TTC549 (cell line): ENCODE measurements around the gene CACNG4.

Source experiments
- FAIRE-seq: peaks from 2 replicates; lab custom pipeline; 2012; peaks lifted over from hg19 to GRCh38; lab: Jason Lieb, UNC

The CACNG4 gene

GRCh38 chr17:67043283-67043682, 78.8 kb downstream of the CACNG4 start:
- FAIRE-seq: no peak

- FAIRE-seq: no peak
Measured at GRCh38 chr17:67044016-67044772, 79.7 kb downstream of the CACNG4 start, which contains the start of gene CACNG1. CACNG1 (plus strand) TSS chr17:67044554; CDS start chr17:67044661, 107 bp downstream.

DNA sequence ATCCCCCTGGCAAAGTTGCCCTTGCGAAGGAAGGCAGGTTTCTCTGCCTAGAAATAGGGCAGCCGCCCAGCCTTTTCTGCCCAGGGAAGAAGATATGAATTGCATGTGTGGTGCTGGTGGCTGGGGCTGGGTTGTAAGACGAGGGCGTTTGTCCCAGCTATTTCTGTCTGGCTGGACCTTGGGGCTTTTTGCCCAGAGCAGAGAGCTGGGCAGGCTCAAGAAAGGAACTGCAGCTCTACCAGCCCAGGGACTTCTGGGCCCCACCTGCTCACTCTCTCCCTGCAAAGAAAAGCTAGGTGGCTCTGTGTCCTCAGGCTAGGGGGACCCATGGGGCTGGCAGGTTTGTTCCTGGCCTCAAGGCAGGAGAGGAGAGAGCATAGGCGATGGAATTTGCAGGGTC, 80.4 kb downstream of the CACNG4 start:
- no peak for FAIRE-seq

- FAIRE-seq: no peak
Measured at GRCh38 chr17:67046398-67046797, 81.9 kb downstream of the CACNG4 start.

- FAIRE-seq: no peak
Measured at GRCh38 chr17:67047382-67047781, 82.9 kb downstream of the CACNG4 start.

- FAIRE-seq: no peak
Measured at GRCh38 chr17:67049025-67049739, 84.7 kb downstream of the CACNG4 start.

- no peak for FAIRE-seq
Measured at GRCh38 chr17:67050066-67050465, 85.6 kb downstream of the CACNG4 start.

DNA sequence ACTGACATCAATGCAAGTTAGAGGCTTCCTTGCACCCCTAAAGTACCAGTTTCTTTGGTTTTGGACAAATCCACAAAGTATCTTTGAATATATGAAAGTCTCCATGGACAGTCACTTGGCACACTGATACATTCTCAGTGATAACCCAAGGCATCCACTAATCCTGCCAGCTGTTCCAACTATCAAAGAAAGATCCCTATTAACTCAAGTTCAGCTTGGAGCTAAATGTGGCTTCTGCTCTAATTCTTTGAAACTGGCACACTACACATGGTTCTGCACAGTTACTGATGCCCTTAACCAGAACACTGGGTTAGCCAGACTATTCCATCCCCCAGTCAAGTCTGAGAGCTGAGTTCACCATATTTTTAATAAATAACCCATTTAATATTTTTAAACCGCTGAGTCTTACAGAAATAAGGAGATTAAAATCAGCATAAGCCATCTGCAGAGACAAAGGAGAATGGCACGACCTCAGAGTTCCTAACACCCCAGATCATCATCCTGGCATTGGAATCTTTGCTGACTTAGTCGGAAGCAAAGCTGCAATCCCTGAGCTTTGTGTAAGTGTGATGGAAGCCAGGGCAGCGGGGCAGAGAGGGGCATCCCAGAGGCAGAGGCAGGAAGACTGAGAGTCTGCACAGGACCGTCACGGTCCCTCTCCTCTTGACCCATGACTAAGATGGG, 86.1 kb downstream of the CACNG4 start:
- FAIRE-seq: no peak

- no peak for FAIRE-seq
Measured at GRCh38 chr17:67051155-67051538, 86.6 kb downstream of the CACNG4 start.

DNA sequence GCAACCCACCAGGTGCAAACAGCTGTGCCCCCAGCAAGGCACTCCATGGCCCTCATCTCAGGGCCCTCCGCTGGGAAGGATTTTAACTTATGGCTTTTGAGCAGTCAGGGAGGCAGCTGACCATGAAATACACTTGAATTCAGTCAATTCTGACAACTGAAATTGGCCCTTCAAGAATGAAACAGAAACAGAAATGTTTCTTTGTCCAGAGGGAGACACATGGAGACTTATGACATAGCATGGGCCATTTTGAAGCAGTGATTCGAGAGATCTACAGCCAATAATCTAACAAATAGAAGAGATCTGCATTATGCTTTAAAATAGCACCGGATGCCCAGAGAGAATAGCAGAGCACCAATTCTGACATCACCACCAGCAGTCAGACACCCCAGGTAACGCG, 87.3 kb downstream of the CACNG4 start:
- no peak for FAIRE-seq

- FAIRE-seq: no peak
Measured at GRCh38 chr17:67052720-67053437, 88.4 kb downstream of the CACNG4 start.

DNA sequence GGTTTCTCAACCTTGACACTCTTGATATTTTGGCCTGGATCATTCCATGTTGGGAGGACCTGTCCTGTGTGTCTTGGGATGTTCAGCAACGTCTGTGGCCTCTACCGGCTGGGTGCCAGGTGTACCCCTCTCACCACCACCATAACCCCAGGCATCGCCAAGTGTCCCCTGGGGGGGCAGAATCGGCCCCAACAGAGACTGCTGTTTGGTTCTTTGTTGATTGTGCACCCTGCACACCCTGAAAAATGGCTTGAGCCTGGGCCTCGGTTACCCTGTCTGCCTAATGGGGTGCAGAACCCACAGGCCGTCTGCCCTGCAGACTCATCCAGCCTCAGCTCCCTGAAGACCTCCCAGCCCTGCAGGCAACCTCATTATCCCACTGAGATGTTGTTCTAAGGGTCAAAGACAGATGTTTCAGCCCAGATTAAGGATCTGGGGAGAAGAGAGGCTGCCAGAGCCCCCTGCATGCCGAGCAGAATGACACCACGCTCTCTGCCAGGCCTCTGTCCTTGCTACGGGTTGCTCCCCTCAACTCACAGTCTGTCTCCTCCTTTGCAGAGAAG, 89.0 kb downstream of the CACNG4 start:
- FAIRE-seq: no peak

GRCh38 chr17:67054011-67054591, 89.6 kb downstream of the CACNG4 start:
- FAIRE-seq: no peak

DNA sequence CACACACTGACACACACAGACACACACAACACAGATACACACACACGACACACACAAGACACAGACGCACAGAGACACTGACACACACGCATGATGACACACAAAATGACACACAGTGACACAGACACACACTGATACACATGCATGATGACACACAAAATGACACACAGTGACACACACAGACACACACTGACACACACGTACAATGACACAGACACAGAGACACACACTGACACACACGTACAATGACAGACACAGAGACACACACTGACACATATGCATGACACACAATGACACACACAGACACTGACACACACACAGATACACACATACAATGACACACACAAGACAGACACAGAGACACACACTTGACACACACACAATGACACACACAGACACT, 90.1 kb downstream of the CACNG4 start:
- no peak for FAIRE-seq

GRCh38 chr17:67055041-67055443, 90.5 kb downstream of the CACNG4 start:
- no peak for FAIRE-seq

DNA sequence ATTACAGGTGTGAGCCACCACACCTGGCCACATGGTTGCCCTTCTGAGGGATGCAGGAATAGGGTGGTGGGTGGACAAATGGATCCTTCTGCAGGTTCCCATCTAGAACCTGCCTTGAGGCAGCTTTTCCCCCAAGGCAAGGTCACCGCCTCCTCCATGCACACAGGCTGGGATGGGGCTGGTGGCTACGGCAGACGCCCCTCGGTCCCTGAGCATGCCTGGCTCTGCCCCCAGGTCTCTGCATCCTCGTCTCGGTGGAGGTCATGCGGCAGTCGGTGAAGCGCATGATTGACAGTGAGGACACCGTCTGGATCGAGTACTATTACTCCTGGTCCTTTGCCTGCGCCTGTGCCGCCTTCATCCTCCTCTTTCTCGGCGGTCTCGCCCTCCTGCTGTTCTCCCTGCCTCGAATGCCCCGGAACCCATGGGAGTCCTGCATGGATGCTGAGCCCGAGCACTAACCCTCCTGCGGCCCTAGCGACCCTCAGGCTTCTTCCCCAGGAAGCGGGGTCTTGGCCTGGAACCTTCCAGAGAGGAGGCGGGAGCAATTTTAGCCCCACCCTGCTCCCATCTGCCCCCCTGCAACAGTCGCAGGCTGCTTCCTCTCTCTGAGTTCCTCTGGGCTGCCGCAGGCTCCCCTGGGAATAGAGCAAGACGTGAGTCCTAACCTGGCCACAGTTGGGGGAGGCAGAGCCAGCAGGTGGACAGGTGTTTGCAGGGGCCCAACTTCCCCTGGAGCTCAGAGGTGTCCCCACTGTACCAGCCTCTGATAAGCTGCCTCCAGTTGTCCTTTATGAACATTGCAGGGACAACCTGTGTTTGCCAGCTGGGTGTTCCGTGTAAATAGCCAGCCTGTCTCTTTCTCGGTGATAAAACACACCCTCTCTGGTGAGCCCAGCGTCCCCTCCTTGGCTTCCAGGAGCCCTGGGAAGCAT, 91.6 kb downstream of the CACNG4 start:
- FAIRE-seq: no peak

DNA sequence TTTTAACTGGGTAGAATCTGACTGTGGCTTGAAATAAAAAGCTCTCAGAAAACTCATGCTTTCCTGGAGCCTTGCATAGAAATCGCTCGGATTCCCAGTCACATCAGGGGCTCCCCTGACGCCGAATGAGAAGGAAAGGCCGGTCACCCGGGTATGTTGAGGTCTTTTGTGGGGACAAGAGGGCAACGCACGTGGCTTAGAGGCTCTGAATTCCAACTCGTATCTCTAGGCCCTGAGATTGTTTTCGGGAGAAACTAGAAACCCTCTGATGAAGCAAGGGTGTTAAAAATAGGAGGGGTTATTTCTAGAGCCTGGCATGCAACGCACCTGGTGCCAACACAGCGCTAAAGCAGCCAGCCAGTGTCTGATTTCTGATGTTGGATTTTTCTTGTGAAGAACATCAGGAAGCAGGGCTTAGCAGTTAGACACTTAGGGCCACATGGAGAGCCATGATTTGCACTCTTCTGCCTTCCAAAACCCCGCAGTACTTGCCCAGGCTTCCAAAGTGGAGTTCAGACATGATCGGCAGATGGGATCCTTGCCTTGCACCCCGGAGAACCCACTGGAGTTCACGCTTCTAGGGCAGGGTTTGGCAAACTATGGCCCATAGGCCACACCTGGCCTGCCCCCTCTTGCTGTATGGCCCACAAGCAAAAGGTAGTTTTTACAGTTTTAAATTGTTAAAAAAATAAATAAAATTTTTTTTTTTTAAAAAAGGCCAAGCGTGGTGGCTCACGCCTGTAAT, 92.4 kb downstream of the CACNG4 start:
- no peak for FAIRE-seq

DNA sequence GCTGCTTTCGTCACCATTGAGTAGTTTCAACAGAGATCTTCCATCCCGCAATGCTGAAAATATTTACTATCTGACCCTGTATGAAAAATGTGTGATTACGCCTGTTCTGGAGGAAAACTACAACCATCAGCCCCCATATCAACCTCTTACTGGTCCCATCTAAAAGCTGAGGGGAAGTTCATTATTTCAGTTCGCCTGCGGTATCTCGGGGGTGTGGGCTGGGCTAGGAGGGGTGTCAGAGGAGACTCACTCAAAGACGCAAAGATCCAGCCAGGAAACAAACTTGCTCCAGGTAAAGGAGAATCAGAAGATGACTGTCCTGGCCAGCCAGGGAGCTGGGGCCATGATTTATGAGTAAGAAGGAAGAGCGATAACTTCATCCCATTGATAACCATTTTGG, 93.5 kb downstream of the CACNG4 start:
- FAIRE-seq: no peak

DNA sequence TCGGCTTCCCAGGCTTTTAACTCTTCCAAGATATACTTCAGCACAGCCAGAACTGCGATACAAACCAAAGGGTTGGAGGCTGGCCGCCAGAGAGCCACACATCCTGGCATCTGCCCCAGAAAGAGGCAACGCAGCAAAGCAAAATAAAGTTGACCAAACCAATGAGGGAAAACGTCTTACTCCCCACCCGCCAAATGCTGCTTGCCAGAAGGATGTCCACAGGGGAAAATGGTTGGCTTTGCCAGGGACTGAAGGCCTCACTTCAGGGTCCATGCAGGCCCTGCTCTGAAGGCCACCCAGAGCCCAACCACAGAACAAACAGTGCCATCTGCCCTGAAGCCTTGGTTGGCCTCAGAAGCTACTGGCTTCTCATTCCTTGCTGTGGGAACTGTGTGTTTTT, 94.9 kb downstream of the CACNG4 start:
- no peak for FAIRE-seq

DNA sequence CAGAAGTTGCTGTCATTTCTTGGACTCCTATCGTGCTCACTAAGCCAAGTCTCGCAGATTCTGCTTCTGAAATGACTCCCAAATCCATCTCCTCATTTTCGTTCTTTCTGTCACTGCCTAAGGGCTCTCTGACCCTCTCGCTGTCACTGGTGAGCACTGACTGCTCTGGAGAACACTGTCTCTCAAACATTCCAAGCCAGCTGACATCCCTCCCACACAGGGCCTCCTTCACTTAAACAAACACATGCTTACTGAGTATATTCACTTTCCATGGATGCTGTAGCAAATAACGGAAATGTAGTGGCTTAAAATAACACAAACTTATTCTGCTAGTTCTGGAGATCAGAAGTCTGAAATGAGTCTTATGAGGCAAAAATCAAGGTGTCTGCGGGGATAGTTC, 98.6 kb downstream of the CACNG4 start:
- no peak for FAIRE-seq
